GM19351 (cell line): ENCODE results near the gene SH3D19.
"Not testable (repeated sequence)": the region's sequence is repeated elsewhere in the genome, so short reads cannot be mapped to it uniquely, and the experiment has no call there.

Source experiments
- ATAC-seq: cut with Tn5 transposase; IDR thresholded peaks from one replicate; pipeline ENCODE4 v1.9.1; 2021; ENCODE audit warnings: mild to moderate bottlenecking, moderate library complexity; ENCODE audit not compliant: unreplicated experiment

The SH3D19 gene

DNA sequence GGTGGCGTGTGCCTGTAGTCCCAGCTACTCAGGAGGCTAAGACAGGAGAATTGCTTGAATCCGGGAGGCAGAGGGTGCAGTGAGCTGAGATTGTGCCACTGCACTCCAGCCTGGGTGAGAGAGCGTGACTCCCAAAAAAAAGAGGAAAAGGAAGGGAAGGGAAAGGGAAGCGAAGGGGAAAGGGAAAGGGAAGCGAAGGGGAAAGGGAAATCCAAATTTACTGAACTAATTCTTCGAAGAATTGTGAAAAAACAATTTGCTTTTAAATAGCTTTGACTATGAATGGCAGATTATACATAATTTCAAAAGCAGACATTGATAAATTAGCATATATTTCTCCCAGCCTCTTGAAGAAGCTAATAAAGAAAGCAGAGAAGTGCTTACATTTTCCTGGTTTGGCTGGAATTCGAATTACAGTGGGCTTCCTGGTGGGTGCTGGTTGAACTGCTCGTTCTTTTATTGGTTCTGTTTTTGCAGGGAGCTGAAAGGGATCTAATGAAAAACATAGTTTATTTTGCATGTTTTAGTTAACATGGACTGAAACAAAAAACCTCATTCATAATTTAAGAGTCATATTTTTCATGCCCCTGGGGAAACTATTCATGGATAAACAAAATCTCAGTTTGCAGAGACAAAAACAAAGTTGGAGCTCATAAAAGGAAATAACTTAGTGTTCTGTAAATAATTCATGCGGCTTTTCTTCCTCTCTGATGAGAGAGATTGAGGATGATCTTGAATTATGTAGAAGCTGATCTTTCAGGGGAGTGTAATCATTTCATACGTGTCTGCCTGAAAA lies 160.0 kb downstream of the SH3D19 start:
- no peak for ATAC-seq

DNA sequence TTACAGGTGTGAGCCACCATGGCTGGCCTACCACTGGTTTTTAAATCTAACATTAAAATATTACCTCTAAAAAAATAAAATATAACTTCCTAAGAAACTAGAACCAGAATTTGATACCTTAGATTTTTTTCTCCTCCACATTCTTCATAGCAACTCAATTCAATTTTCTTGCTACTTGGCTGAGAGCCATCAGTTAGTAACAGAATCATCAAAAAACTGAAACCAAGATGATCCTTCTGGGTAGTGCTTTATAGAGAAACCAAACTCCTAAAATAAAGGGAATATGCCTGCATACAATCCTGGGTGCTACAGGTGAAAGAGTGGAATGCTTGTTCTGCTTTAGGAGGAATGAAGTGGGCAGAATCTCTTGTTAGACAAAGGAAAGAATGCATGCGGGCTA lies 161.6 kb downstream of the SH3D19 start:
- ATAC-seq, result no peak

DNA sequence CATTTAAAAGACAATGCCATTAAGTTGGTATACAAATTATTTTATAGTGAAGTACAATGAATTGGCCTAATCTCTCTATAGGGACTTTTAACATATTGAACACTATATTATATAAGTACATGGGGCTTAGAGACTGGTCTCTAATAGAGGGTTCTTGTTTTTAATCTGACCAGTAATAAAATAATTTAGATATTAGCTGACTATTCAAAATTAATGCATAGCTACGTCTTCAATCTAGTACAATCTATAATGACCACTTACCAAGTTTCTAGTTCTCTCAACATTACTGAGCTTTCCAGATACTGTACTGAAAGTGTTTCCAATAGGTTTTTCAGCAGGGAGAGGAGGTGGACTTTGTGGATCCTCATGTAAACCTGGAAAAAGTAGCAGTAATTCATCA lies 166.4 kb downstream of the SH3D19 start:
- no peak for ATAC-seq

DNA sequence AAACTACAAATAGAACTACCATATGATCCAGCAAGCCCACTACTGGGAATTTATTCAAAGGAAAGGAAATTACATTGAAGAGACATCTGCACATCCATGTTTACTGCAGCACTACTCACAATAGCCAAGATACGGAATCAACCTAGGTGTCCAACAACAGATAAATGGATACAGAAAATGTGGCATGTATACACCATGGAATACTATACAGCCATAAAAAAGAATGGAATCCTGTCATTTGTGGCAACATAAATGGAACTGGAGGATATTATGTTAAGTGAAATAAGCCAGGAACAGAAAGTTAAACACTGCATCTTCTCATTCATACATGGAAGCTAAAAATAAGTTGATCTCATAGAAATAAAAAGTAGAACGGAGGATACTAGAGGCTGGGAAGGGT lies 167.9 kb downstream of the SH3D19 start:
- ATAC-seq, result no peak

DNA sequence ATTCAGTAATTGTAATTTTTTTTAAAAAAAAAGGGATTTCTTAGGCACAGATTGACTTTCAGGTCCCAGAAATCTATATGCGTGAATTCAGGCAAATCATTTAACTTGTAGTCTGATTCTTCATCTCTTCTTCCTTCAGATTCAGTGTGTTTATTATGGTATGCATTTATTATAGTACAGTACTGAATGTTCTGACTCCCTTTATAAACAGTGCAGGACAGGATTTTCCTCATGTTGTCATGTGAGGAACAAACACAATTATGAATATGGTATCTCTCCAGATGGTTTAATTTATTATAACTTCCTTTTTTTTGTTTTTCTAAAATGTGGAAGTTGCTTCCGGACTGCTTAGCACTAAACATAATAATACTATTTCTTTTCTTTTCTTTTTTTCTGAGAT lies 171.8 kb downstream of the SH3D19 start:
- no peak for ATAC-seq

DNA sequence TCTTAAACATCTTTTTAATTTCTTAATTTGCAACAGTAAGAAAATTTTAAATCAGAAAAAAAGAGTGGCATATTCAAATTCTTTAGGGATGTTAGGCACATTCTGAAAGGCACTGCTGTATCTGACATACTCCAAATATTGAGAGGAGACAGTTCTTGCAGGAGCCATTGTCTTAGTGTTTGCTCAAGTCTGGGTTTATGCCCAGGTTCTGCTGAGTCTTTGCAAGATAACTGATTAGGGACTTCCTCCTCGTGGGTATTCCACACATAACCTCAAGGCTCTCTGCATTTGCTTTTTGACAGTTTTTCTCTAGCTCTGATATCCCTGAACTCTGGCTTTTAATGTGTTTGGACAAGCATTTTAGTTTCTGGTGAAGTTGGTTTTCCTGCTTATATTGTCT lies 173.4 kb downstream of the SH3D19 start:
- ATAC-seq, result no peak

DNA sequence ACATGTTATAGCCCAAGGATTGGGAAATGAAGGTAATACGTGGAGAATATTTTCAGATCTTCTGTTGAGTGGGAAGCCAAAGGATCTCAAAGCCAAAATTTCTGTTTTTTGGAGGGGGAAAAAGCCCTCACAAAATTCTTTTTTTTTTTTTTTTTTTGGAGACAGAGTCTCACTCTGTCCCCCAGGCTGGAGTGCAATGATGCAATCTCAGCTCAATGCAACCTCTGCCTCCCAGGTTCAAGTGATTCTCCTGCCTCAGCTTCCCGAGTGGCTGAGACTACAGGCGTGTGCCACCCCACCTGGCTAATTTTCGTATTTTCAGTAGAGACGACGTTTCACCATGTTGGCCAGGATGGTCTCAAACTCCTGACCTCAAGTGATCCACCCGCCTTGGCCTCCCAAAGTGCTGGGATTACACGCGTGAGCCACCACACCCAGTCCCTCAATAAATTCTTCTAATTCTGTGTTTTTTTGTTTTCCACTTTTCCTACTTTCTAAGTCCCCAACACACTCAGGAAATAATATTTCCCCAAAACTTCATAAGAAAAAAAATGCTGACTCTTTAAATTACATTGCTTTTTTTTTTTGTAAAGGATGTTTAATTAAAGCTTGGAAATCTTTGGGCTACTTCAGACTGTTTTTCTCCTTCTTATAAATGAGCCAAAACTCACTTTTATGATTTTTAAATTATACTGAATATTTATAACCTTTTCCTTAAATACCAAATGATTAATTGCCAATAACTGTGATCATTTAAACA lies 174.4 kb downstream of the SH3D19 start:
- ATAC-seq, result no peak

DNA sequence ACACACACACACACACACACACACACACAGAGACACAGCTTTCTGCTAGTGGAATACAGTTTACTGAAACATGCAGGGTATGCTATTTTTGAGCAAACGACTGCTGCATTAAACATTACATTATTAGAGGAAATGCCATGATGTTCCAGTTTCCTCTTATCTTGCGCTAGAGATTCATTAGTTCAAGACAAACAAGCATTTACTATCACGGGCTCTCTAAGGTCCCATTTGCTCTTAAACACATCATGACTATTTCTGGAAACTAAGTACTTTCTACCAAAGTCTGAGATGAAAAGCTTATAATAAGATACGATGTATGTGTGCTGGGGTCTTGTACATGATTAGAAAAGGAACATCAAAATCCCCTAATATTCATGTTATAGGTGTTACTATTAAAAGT lies 177.1 kb downstream of the SH3D19 start:
- ATAC-seq, result no peak

DNA sequence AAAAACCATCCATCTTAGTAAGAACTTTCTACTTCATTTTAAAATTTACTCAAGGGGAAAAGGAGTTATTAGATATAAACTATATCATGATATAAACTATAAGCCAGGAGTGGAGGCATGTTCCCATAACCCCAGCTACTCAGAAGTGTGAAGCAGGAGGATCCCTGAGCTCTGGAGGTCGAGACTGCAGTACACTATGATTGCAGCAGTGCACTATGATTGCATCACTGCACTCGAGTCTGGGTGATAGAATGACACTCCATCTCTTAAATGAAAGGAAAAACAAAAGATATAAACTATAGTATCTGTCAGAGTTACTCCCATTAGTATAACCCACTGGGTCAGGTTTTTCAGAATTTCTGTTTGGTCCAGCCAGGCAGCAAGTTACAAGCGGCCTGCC lies 178.4 kb downstream of the SH3D19 start:
- no peak for ATAC-seq

DNA sequence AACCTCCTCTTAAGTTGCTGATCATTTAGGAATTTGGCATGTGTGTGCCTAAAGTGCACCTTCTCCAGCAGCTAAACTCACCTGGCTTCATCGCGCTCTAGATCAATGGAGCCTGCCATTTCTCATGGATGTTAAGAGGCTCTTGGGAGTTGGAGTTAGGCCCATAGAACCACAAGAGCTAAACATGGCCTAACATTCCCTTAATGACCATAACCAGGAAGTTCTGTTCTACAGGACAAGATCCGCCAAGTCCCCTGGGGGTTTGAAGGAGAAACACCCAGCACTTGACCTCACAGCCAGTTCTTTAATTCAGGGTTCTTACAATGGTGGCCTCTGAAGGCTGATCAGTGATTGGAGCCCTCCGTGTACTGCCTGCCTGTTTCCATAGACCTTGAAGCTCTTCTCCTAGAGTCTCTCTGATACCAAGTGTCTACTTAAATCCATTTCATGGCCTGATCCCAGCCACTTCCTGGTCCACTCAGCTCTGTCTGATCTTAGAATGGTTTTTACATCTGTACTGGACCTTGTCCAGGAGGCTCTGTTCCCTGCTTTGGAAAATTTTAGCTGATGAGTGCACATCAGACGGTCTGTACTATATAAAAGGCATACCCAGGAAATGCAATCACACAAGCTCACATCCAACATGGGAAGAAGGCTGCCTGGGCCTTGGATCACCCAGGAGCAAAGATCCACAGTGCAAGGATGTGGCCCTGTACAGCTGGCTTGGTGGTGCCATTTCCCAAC lies 180.9 kb downstream of the SH3D19 start:
- no peak for ATAC-seq

DNA sequence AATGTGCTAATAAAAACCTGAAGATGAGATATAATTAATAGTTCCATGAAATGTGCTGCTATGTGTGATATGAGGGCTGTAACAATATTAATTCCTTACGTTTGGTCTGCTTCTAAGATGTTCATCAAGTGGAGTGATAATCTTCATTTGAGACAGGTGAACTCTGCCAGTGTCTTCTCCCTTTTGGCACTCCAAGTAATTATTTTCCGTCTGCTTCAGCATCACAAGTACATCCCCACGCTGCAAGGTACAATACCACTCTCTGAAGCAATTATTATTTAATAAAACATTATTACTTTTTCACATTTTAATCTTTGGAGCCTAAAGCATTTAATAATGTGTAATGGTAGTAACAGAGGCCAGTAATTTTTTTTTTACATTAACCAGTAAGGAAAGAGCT lies 181.6 kb downstream of the SH3D19 start:
- no peak for ATAC-seq

DNA sequence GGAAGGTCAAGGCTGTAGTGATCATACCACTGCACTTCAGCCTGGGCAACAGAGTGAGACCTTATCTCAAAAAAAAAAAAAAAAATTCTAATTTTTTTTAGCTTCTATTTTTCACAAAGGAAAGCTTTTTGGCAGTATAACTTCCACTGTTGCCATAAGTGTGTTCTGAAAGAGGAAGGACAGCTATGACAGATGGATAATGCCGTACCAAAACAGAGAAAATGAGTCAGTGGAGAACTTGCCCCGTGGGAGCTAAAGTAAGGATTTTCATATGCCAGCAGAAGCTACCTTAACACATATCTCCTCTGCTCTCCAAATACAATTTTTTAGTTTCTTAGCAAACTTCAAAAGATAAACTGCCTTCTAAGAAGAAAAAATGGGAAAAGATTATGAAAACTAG lies 182.2 kb downstream of the SH3D19 start:
- peak; percentile 43 for ATAC-seq

DNA sequence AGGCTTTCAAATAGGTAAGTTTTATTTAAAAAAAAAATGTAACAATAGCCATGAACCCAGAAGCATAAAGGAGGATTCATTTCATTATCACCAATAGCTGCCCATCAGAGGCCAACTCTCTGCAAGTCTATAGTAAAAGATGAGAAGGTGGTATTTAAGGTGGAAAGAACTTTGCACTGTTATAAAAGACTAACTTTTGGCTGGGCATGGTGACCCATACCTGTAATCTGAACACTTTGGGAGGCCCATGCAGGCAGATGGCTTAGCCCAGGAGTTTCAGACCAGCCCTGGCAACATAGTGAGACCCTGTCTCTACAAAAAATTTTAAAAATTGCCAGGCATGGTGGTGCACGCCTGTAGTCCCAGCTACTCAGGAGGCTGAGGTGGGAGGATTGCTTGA lies 182.6 kb downstream of the SH3D19 start:
- ATAC-seq, result no peak

DNA sequence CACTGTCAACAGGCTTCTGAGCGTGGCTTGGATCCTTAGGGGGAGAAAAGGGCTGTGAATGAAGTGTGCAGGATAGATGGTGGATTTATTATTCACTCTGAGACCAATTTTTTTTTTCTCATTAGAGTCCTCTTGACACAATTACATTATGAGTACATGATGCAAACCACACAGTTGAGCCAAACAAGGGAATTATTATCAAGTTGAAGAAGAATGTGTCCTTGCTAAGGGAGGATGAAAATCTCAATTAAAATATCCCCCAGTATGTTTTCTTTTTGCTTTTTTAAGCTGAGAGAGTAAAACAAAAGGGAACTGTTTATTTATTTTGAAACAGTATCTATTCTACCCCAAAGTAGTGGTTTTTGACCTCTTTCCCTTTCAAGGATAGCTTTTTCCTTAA lies 185.6 kb downstream of the SH3D19 start:
- ATAC-seq, result no peak

DNA sequence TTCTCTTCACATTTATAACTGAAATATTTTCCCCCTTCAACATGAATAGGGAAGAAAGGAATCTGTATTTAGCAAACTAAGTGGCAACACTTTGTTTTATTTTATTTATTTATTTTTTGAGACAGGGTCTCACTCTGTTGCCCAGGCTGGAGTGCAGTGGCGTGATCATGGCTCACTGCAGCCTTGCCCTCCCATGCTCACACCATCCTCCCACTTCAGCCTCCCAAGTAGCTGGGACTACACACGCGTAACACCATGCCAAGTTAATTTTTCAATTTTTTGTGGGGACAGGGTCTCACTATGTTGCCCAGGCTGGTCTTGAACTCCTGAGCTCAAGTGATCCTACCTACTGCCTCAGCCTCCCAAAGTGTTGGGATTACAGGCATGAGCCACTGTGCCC lies 189.4 kb downstream of the SH3D19 start:
- ATAC-seq, result not testable (repeated sequence)

DNA sequence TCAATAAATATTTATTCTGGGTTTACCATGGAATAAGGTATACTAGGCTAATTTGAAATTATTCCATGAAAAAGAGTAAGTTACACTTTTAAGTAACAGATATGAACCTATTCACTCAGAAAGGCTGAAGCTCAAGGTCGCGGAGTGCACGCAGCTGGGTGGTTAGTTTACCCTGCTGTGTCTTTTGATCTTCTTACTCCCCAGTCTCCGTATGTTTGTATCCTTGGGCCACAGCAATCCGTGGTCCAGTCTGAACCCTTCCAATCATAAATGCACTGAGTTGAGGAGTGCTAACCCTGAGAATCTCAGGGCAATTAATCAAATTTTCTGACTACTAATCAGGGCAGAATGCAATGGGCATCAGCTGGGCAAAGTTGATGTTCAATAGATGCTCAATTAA lies 192.1 kb downstream of the SH3D19 start:
- ATAC-seq, result no peak

DNA sequence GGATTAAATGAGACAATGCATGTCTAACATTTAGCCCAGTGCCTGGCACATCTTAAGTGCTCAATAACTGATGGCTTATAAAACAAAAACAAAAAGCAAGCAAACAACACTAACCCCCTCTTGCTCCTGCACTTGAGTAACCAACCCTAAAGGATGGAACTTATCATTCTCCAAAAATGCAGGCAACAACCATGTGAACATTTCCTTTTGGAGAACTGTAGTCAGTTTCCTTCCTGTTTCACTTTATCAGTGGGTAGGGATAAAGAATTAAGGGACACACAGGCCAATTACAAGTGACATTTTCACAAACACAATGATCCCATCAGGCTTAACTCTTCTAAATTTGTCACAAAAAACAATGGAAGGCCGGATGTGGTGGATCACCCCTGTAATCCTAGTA lies 195.6 kb downstream of the SH3D19 start:
- no peak for ATAC-seq

DNA sequence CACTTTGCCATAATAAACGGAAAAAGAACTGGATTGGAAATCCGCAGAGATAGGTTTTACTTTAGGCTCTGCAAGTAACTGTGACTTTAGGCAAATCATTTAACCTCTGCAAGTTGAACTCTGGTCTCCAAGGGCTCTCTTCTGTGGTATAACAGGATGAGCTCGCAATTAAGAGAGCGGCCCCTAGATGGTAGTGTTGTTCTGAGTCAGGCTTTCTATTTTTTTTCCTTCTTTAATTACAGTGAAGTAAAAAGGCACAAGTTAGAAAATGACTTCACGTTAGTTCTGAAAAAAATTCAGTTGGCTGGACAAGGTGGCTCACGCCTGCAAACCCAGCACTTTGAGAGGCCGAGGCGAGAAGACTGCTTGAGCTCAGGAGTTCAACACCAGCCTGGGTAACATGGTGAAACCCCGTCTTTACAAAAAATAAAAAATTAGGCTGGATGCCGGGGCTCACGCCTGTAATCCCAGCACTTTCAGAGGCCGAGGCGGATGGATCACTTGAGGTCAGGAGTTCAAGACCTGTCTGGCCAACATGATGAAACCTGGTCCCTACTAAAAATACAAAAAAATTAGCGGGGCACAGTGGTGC lies 207.9 kb downstream of the SH3D19 start:
- ATAC-seq, result peak; percentile 97

DNA sequence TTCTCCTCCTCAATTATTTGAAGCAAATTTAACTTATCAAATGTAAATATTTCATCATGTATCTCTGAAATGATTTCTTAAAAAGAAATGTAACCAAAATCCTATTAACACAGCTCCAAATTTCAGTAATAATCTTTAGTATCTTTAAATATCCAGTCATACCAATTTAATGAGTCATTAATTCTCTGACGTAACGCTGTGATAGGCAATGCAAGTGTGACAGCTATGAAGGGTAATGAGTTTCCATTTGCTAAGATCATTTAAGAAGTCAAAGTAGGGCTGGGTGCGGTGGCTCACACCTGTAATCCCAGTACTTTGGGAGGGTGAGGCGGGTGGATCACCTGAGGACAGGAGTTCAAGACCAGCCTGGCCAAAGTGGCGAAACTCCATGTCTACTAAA lies 210.4 kb downstream of the SH3D19 start:
- no peak for ATAC-seq

DNA sequence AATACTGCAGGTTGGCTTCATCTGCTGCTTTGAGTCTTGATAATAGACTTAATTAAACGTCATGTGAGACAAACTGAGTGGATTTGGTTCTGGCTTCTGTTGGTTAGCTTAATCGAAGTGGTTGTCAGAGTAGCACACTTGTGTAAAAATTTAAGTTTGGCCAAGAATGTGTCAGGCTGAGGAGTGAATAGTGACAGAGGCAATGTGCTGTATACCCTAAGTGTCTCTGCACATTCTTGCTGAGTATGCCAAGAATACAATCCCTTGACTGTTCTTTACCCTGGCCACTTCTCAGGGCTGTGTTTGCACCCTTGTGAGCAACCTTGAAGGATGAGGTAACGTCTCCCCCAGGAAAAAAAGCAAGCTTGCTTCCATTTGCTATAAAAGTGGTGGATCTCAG lies 211.1 kb downstream of the SH3D19 start:
- no peak for ATAC-seq

DNA sequence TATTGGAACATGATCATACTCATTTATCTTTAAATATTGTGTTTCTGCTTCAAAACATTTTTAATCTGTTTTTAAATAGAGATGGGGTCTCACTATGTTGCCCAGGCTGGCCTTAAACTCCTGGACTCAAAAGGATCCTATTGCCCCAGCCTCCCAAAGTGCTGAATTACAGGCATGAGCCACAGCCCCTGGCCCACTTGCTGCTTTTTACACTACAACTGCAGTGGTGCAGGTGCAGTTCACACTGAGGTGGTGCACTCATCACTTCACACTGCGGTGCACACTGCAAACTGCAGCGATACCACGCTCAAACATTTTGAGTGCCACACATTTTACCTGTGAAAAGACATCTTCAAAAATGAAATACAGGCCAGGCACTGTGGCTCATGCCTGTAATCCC lies 215.2 kb downstream of the SH3D19 start:
- no peak for ATAC-seq
